Activated naive CD4-positive, alpha-beta T cell treated with anti-CD3 and anti-CD28 coated beads for 36 hours (primary cell): ENCODE measurements around the gene POFUT1. TPM values are rescaled to one million over a fixed set of nuclear protein-coding genes. Genes with fewer than 3 reads are reported as not detected.
"Not testable (repeated sequence)": the region's sequence is repeated elsewhere in the genome, so short reads cannot be mapped to it uniquely, and the experiment has no call there.

Experiments
- CTCF ChIA-PET: fragments of 350-600 bp; sonication (Branson Sonifier 250); formaldehyde crosslinking; loops from one replicate; lab custom pipeline; 2021; ENCODE audit warnings: antibody characterized with exemption; lab: Charles Lee
- DNase-seq: peaks from one replicate; pipeline ENCODE4 v3.0.0-alpha.2; 2020
- H3K27ac Mint-ChIP-seq: one replicate; pipeline ENCODE4 v1.8.0; 2021; ENCODE audit warnings: mild to moderate bottlenecking, mixed read lengths
- H3K27me3 Mint-ChIP-seq: one replicate; pipeline ENCODE4 v1.8.0; 2021; ENCODE audit warnings: low read depth, mixed read lengths
- H3K36me3 Mint-ChIP-seq: one replicate; pipeline ENCODE4 v1.8.0; 2021; ENCODE audit warnings: low read depth, mixed read lengths
- H3K4me1 Mint-ChIP-seq: one replicate; pipeline ENCODE4 v1.8.0; 2021; ENCODE audit warnings: low read depth, mixed read lengths
- H3K4me3 Mint-ChIP-seq: one replicate; pipeline ENCODE4 v1.8.0; 2021; ENCODE audit warnings: mild to moderate bottlenecking, moderate library complexity, mixed read lengths
- H3K9me3 Mint-ChIP-seq: one replicate; pipeline ENCODE4 v1.8.0; 2021; ENCODE audit warnings: mixed read lengths
- intact Hi-C: fragments of 100-400 bp; cut with micrococcal nuclease; formaldehyde crosslinking; loops from one replicate; pipeline ENCODE4 v1.15.1; 2023
- total RNA-seq, 2 experiments: library from RNA; stranded (reverse); gene quantifications; one replicate each; pipeline ENCODE4 v1.2.3, GENCODE V29; 2021

The POFUT1 gene
- total RNA-seq, 2 experiments from 2014 or later, result 37.1 to 38.9 TPM

DNA sequence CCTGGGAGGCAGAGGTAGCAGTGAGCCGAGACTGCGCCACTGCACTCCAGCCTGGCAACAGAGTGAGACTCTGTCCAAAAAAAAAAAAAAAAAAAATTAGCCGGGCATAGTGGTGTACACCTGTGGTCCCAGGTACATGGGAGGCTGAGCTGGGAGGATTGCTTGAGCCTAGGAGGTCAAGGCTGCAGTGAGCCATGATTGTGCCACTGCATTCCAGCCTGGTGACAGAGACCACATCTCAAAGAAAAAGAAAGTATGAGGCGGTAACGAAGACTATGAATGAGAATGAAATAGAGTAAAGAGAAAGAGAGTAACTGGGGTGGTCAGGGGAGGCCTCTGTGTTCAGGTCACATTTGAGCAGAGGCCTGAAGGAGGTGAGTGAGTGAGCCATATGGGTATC, 38.5 kb downstream of the POFUT1 start:
- H3K36me3 Mint-ChIP-seq, intact Hi-C loops, H3K27me3 Mint-ChIP-seq, H3K9me3 Mint-ChIP-seq, DNase-seq, CTCF ChIA-PET, H3K4me3 Mint-ChIP-seq: not testable (repeated sequence)
- peak overlapping the region; percentile 54 for H3K27ac Mint-ChIP-seq
- H3K4me1 Mint-ChIP-seq, result peaks cover 30% of the 10 kb centered on the region

GRCh38 chr20:32248043-32248442, 40.4 kb downstream of the POFUT1 start:
- no peak for DNase-seq
- Mint-ChIP-seq H3K27me3 (no peaks in the 10 kb centered on the region), H3K36me3 (peaks cover 3% of the 10 kb centered on the region), H3K4me1 (peaks cover 47% of the 10 kb centered on the region), H3K9me3 (no peaks in the 10 kb centered on the region), H3K4me3 (no peak overlapping the region), H3K27ac (peak overlapping the region; percentile 75)
- intact Hi-C loops, result no loop called here
- CTCF ChIA-PET, result interaction anchor here (0.7 kb wide), 1 partner anchor 16 kb away, joined by 3 read pairs; no protein-coding TSS in a partner anchor

DNA sequence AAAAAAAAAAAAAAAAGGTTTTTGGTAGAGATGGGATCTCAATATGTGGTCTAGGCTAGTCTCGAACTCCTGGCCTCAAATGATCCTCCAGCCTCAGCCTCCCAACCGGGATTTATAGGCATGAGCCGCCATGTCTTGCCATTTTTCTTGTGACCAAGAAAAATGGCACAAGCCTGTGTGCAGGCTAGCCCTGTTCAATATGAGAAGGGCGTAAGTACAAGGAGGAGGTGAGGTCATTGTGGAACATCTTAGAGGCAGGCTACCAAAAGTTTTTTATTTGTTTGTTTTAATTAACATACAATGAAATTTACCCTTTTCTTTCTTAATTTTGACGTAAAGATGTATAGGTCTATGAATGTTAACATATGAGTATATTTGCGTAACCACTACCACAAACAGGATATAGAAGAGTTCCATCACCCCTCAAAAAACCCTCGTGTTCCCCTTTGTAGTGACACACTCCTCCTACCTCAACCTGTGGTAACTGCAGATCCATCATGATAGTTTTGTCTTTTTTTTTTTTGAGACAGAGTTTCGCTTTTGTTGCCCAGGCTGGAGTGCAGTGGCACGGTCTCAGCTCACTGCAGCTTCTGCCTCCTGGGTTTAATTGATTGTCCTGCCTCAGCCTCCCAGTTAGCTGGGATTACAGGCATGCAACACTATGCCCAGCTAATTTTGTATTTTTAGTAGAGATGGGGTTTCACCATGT, 41.5 kb downstream of the POFUT1 start:
- DNase-seq, result peak; percentile 61
- H3K9me3 Mint-ChIP-seq, result no peaks in the 10 kb centered on the region
- no peaks in the 10 kb centered on the region for H3K27me3 Mint-ChIP-seq
- H3K4me1 Mint-ChIP-seq, result peaks cover 54% of the 10 kb centered on the region
- intact Hi-C loops, result loop anchor here (1.0 kb wide), 3 partner anchors 28 to 106 kb away; partner anchors contain the start of gene KIF3B
- CTCF ChIA-PET, result no interaction called here
- H3K36me3 Mint-ChIP-seq, result peaks cover 3% of the 10 kb centered on the region
- peak overlapping the region; percentile 45 for H3K4me3 Mint-ChIP-seq
- peak overlapping the region; percentile 96 for H3K27ac Mint-ChIP-seq

DNA sequence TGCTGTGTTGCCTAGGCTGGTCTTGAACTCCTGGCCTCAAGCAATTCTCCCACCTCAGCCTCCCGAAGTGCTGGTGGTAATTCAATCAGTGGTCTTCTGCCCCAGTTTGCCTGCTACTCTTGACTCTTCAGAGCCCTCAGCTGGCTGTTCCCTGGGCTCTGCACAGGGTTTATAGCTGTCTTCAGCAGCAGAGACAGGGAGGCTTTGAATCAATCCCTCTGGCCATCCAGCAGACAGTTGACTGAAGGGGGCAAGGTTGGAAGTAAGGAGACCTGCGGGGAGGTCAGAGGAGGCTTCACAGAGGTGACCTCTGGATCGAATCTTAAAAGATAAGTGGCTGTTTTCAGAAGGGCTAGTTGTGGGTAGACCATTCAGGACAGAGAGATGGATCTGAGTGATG, 43.8 kb downstream of the POFUT1 start:
- Mint-ChIP-seq H3K36me3 (peaks cover 3% of the 10 kb centered on the region), H3K4me1 (peaks cover 67% of the 10 kb centered on the region), H3K27me3 (no peaks in the 10 kb centered on the region), H3K4me3 (peak overlapping the region; percentile 64), H3K9me3 (no peaks in the 10 kb centered on the region), H3K27ac (peak overlapping the region; percentile 97)
- peak; percentile 20 for DNase-seq
- CTCF ChIA-PET, result interaction anchor here (0.9 to 1.7 kb wide), 3 partner anchors 19 to 34 kb away, joined by 4 to 5 read pairs (median 5); no protein-coding TSS in a partner anchor
- intact Hi-C loops, result loop anchor here (10.0 kb wide), 1 partner anchor 713 kb away; no protein-coding TSS in a partner anchor

DNA sequence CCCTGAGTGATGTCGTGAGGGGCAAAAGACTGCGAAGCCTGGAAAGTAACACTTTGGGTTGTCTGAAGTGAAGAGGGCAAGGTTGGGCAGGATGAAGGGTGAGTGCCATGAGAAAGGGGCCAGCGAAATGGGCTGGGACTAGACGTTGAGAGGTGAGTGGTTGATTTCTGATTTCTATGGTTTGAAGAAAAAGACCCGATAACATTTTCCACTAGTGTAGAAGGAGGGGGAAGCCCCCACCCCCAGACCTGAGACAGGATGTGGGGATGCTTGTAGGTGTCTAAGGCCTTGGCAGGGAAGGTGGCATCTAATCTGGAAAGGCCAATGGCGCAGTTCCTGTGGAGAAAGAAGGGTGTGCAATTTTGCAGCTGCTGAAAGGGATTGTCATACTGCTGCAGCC, 44.5 kb downstream of the POFUT1 start:
- peaks cover 3% of the 10 kb centered on the region for H3K36me3 Mint-ChIP-seq
- H3K9me3 Mint-ChIP-seq, result no peaks in the 10 kb centered on the region
- peak overlapping the region; percentile 64 for H3K4me3 Mint-ChIP-seq
- CTCF ChIA-PET, result interaction anchor here (1.6 to 1.7 kb wide), 2 partner anchors 13 to 33 kb away, joined by 3 to 5 read pairs; no protein-coding TSS in a partner anchor
- intact Hi-C loops, result loop anchor here (1.0 to 10.0 kb wide), 4 partner anchors 20 to 713 kb away; no protein-coding TSS in a partner anchor
- peaks cover 74% of the 10 kb centered on the region for H3K4me1 Mint-ChIP-seq
- peak; percentile 96 for DNase-seq
- no peaks in the 10 kb centered on the region for H3K27me3 Mint-ChIP-seq
- H3K27ac Mint-ChIP-seq, result peak overlapping the region; percentile 97

DNA sequence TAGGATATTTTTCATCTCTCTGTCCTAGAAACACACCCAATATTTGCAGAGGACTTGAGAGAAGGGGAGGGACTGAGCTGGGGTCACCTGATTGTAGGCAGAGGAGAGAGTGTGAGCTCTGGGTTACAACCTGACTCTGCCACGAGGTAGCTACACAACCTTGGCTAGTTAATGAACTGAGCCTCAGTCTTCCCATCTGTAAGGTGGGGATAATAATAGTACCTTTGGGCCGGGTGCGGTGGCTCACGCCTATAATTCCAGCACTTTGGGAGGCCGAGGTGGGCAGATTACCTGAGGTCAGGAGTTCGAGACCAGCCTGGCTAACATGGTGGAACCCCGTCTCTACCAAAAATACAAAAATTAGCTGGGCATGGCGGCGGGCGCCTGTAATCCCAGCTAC, 53.3 kb downstream of the POFUT1 start:
- CTCF ChIA-PET, DNase-seq, H3K27me3 Mint-ChIP-seq: not testable (repeated sequence)

GRCh38 chr20:32261644-32262043, 54.0 kb downstream of the POFUT1 start:
- intact Hi-C loops, result no loop called here
- Mint-ChIP-seq H3K27ac (no peak overlapping the region), H3K27me3 (no peaks in the 10 kb centered on the region)

More for the DNA sequence above, 53.3 kb downstream of the POFUT1 start:
- H3K36me3 Mint-ChIP-seq, H3K27ac Mint-ChIP-seq, intact Hi-C loops, H3K4me3 Mint-ChIP-seq, H3K9me3 Mint-ChIP-seq: not testable (repeated sequence)
- peaks cover 14% of the 10 kb centered on the region for H3K4me1 Mint-ChIP-seq

GRCh38 chr20:32263398-32263954, 55.8 kb downstream of the POFUT1 start:
- no peak overlapping the region for H3K27ac Mint-ChIP-seq
- CTCF ChIA-PET, result interaction anchor here (0.7 kb wide), 1 partner anchor 54 kb away, joined by 5 read pairs; no protein-coding TSS in a partner anchor
- H3K4me3 Mint-ChIP-seq, result no peak overlapping the region
- no peaks in the 10 kb centered on the region for H3K27me3 Mint-ChIP-seq
- intact Hi-C loops, result no loop called here
- no peaks in the 10 kb centered on the region for H3K4me1 Mint-ChIP-seq
- no peak for DNase-seq
- H3K36me3 Mint-ChIP-seq, result no peaks in the 10 kb centered on the region
- no peaks in the 10 kb centered on the region for H3K9me3 Mint-ChIP-seq

More at GRCh38 chr20:32261644-32262043, 54.0 kb downstream of the POFUT1 start:
- H3K4me3 Mint-ChIP-seq, result no peak overlapping the region
- H3K9me3 Mint-ChIP-seq, result no peaks in the 10 kb centered on the region
- no peaks in the 10 kb centered on the region for H3K36me3 Mint-ChIP-seq
- DNase-seq, result no peak
- CTCF ChIA-PET, result interaction anchor here (0.5 kb wide), 1 partner anchor 555 kb away, joined by 6 read pairs; no protein-coding TSS in a partner anchor
- H3K4me1 Mint-ChIP-seq, result peaks cover 7% of the 10 kb centered on the region

GRCh38 chr20:32271620-32272019, 63.9 kb downstream of the POFUT1 start:
- Mint-ChIP-seq H3K9me3 (peaks cover 6% of the 10 kb centered on the region), H3K4me1 (peaks cover 16% of the 10 kb centered on the region), H3K27ac (no peak overlapping the region), H3K36me3 (peaks cover 2% of the 10 kb centered on the region), H3K4me3 (no peak overlapping the region), H3K27me3 (no peaks in the 10 kb centered on the region)
- intact Hi-C loops, result no loop called here
- CTCF ChIA-PET, result interaction anchor here (0.9 to 1.7 kb wide), 2 partner anchors 13 to 55 kb away, joined by 3 to 4 read pairs; no protein-coding TSS in a partner anchor
- no peak for DNase-seq

DNA sequence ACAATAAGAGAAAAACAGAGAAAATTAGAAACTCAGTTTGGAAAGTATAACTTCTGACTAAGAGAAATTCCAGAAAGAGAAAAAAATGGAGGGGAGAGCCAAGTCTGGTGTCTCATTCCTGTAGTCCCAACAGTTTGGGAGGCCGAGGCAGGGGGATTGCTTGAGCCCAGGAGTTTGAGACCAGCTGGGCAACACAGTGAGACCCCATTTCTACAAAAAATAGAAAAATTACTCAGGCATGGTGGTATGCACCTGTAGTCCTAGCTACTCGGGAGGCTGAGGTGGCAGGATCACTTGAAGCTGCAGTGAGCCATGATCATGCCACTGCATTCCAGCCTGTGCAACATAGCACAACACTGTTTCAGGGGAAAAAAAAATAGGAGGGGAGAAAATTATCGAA, 66.7 kb downstream of the POFUT1 start:
- peaks cover 6% of the 10 kb centered on the region for H3K9me3 Mint-ChIP-seq
- CTCF ChIA-PET, result interaction anchor here (0.6 kb wide), 1 partner anchor 49 kb away, joined by 3 read pairs; no protein-coding TSS in a partner anchor
- H3K4me1 Mint-ChIP-seq, result peaks cover 22% of the 10 kb centered on the region
- H3K27ac Mint-ChIP-seq, result no peak overlapping the region
- no peaks in the 10 kb centered on the region for H3K27me3 Mint-ChIP-seq
- intact Hi-C loops, result no loop called here
- no peak for DNase-seq
- peaks cover 6% of the 10 kb centered on the region for H3K36me3 Mint-ChIP-seq
- no peak overlapping the region for H3K4me3 Mint-ChIP-seq

DNA sequence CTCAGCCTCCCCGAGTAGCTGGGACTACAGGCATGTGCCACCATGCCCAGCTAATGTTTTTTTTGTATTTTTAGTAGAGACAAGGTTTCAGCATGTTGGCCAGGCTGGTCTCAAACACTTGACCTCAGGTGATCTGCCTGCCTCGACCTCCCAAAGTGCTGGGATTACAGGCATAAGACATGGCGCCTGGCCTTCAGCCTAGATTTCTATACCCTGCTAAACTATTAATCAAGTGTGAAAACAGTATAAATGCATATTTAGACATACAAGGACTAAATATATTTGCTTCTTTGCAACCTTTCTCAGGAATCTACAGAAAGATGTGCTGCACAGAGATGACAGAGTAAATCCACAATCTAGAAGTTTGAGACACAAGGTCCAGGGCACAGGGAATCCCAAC, 67.5 kb downstream of the POFUT1 start:
- intact Hi-C loops, H3K4me3 Mint-ChIP-seq, H3K9me3 Mint-ChIP-seq, H3K27me3 Mint-ChIP-seq, H3K27ac Mint-ChIP-seq, DNase-seq: not testable (repeated sequence)
- H3K36me3 Mint-ChIP-seq, result peaks cover 10% of the 10 kb centered on the region
- CTCF ChIA-PET, result interaction anchor here (0.6 to 0.7 kb wide), 2 partner anchors 50 to 193 kb away, joined by 3 to 5 read pairs; no protein-coding TSS in a partner anchor
- peaks cover 28% of the 10 kb centered on the region for H3K4me1 Mint-ChIP-seq
